BLaER1 (cell line): ENCODE data around the gene LCE1A.

Experiments used
- H3K27ac ChIP-seq: shearing (Covaris generic); formaldehyde crosslinking; 2 replicates; pipeline ENCODE4 v1.8.1; 2022
- H3K27me3 ChIP-seq: shearing (Covaris generic); formaldehyde crosslinking; 2 replicates; pipeline ENCODE4 v1.8.1; 2022
- H3K36me3 ChIP-seq: shearing (Covaris generic); formaldehyde crosslinking; 2 replicates; pipeline ENCODE4 v1.8.1; 2022
- H3K4me1 ChIP-seq: shearing (Covaris generic); formaldehyde crosslinking; 2 replicates; pipeline ENCODE4 v1.8.1; 2022
- H3K4me2 ChIP-seq: shearing (Covaris generic); formaldehyde crosslinking; 2 replicates; pipeline ENCODE4 v1.8.1; 2022
- H3K4me3 ChIP-seq: shearing (Covaris generic); formaldehyde crosslinking; 2 replicates; pipeline ENCODE4 v1.8.1; 2022
- H3K9ac ChIP-seq: shearing (Covaris generic); formaldehyde crosslinking; 2 replicates; pipeline ENCODE4 v1.8.1; 2022
- H3K9me3 ChIP-seq: shearing (Covaris generic); formaldehyde crosslinking; 2 replicates; pipeline ENCODE4 v1.8.1; 2022
- H4K20me1 ChIP-seq: shearing (Covaris generic); formaldehyde crosslinking; 2 replicates; pipeline ENCODE4 v1.8.1; 2022
- Cebpa-rat ChIP-seq: shearing (Covaris generic); IDR thresholded peaks from 2 replicates; pipeline ENCODE4 v1.8.1; 2022

The LCE1A gene

DNA sequence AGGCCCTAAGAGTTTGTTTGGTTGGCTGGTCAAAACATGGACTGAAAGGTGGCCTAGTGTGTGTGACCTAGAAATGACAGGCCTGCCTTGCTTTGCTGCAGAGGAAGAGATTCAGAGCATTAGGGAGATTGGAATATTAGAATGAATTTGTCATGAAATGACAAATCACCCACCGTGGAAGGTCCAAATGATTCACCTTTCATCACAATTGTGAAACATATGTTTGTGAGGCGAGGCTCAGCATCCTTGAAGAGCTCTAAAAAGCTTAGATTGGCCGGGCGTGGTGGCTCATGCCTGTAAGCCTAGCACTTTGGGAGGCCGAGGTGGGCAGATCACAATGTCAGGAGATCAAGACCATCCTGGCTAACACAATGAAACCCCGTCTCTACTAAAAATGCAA, 10.0 kb upstream of the LCE1A start:
- Histone ChIP-seq H3K9me3 (no peaks in the 10 kb centered on the region), H3K27ac (no peak overlapping the region), H4K20me1 (no peaks in the 10 kb centered on the region), H3K27me3 (no peaks in the 10 kb centered on the region), H3K4me2 (no peak overlapping the region), H3K9ac (no peak overlapping the region), H3K36me3 (no peaks in the 10 kb centered on the region), H3K4me3 (no peak overlapping the region), H3K4me1 (peaks cover 7% of the 10 kb centered on the region; the same call in 1 of the 2 replicates)
- no peak for TF ChIP-seq Cebpa-rat

- no peaks in the 10 kb centered on the region for H3K36me3 ChIP-seq
- H3K4me2 ChIP-seq: no peak overlapping the region
- H3K9me3 ChIP-seq: no peaks in the 10 kb centered on the region
- no peak overlapping the region for H3K4me3 ChIP-seq
- no peak for TF ChIP-seq Cebpa-rat
- no peak overlapping the region for H3K9ac ChIP-seq
- peaks cover 7% of the 10 kb centered on the region; the same call in 1 of the 2 replicates for H3K4me1 ChIP-seq
- H3K27ac ChIP-seq: no peak overlapping the region
- no peaks in the 10 kb centered on the region for H4K20me1 ChIP-seq
- H3K27me3 ChIP-seq: no peaks in the 10 kb centered on the region
Measured at GRCh38 chr1:152823294-152823693, 4.0 kb upstream of the LCE1A start.

DNA sequence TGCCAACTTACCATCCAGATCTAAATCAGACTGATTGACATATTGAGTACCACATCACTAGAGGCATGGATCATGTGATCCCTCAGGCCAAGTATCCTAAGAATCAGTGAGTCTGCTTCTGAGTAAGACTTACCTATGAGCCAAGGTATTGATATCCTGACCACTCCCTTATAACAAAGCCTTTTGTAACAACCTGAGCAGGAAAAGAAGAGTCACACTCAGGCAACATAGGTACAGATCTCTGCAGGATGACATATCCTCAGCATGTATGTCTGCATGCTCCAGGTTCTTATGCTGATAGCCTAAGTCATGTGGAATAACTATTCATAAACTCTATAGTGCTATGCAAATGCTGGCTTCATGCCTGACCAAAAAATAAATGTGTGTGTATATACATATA, 2.3 kb upstream of the LCE1A start:
- Histone ChIP-seq H3K9me3 (no peaks in the 10 kb centered on the region), H3K27me3 (no peaks in the 10 kb centered on the region), H3K4me2 (no peak overlapping the region), H3K36me3 (no peaks in the 10 kb centered on the region), H3K9ac (no peak overlapping the region), H4K20me1 (no peaks in the 10 kb centered on the region), H3K4me1 (peaks cover 7% of the 10 kb centered on the region; the same call in 1 of the 2 replicates), H3K4me3 (no peak overlapping the region), H3K27ac (no peak overlapping the region)
- TF ChIP-seq Cebpa-rat: no peak

DNA sequence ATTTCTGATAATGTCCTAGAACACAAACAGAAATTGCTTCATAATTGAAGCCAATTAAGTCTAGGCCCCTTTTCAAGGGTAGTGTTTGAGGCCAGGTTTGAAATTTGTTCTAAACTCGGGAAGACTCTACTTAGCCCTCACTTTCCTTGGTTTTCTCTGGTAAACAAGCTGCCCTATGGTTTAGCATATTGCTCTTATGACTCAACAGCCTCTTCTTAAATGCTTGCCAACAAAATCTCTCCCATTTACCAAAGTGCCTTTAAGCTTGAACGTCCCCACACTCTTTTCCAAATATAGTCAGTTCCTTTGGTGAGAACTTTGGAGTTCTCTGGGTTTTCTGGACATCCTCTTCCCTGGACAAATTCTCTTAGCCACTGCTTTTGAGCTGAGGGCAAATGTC, 9.6 kb downstream of the LCE1A start:
- H3K27me3 ChIP-seq: no peaks in the 10 kb centered on the region
- H3K4me3 ChIP-seq: no peak overlapping the region
- no peaks in the 10 kb centered on the region for H3K9me3 ChIP-seq
- H4K20me1 ChIP-seq: no peaks in the 10 kb centered on the region
- no peak overlapping the region for H3K4me2 ChIP-seq
- no peak overlapping the region for H3K9ac ChIP-seq
- no peaks in the 10 kb centered on the region for H3K4me1 ChIP-seq
- no peak for TF ChIP-seq Cebpa-rat
- H3K36me3 ChIP-seq: no peaks in the 10 kb centered on the region
- H3K27ac ChIP-seq: no peak overlapping the region

DNA sequence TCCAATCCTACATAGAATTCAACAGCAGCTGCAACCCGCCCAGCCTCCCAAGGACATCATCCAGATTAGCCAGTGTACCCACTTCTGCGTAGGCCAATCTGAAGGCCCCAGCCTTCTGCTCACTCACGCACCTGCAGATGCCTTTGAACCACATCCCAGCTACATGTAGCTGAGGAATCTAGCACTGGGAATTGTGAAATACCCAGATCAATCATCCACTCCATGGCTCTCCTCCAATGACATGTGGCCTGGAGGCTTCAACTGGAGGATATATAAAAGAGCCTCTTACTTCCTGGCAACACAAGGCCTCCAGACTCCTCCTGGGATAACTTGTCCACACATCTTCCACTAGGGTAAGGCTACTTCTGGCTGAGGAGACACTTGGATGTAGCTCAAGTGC, 15.3 kb downstream of the LCE1A start, which contains the start of gene LCE6A:
TSS of gene LCE6A (plus strand) at position 301 of the 400 bp plus-strand sequence. CDS start 665 bp downstream, outside the sequence.
- TF ChIP-seq Cebpa-rat: no peak
- Histone ChIP-seq H3K27ac (no peak within 1 kb of the TSS), H3K4me1 (no peaks in the 10 kb centered on the region), H3K9me3 (no peaks in the 10 kb centered on the region), H3K9ac (no peak within 1 kb of the TSS), H3K4me2 (no peak within 1 kb of the TSS), H3K36me3 (no peaks in the 10 kb centered on the region), H3K27me3 (no peaks in the 10 kb centered on the region), H4K20me1 (no peaks in the 10 kb centered on the region), H3K4me3 (no peak within 1 kb of the TSS)

- Histone ChIP-seq H4K20me1 (no peaks in the 10 kb centered on the region), H3K9me3 (no peaks in the 10 kb centered on the region), H3K9ac (no peak overlapping the region), H3K36me3 (no peaks in the 10 kb centered on the region), H3K27me3 (no peaks in the 10 kb centered on the region), H3K27ac (no peak overlapping the region), H3K4me3 (no peak overlapping the region), H3K4me2 (no peak overlapping the region), H3K4me1 (no peaks in the 10 kb centered on the region)
- no peak for TF ChIP-seq Cebpa-rat
Measured at GRCh38 chr1:152855661-152856060, 28.4 kb downstream of the LCE1A start.

DNA sequence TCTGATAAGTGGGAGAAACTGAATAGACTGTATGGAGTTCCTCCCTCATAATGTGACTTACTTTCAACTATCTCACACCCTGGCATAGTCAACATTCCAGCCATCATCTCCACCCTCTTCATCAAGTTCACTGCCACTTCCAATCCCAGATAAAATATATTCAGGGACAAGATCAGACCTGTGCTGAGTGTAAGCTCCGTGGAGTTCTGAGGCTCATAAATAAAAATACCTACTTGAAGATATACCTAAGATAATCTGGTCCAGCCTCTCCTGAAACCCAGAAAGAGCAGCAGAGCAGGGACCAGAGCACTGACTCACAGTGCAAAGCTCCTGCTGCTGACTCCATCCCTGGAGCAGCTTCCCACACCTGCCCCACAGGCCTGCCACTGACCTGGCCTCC, 30.8 kb downstream of the LCE1A start:
- H3K27me3 ChIP-seq: no peaks in the 10 kb centered on the region
- no peak for TF ChIP-seq Cebpa-rat
- no peaks in the 10 kb centered on the region for H3K36me3 ChIP-seq
- H4K20me1 ChIP-seq: no peaks in the 10 kb centered on the region
- no peaks in the 10 kb centered on the region for H3K4me1 ChIP-seq
- no peak overlapping the region for H3K4me2 ChIP-seq
- no peak overlapping the region for H3K4me3 ChIP-seq
- no peak overlapping the region for H3K9ac ChIP-seq
- H3K9me3 ChIP-seq: no peaks in the 10 kb centered on the region
- no peak overlapping the region for H3K27ac ChIP-seq

GRCh38 chr1:152859696-152860095, 32.4 kb downstream of the LCE1A start, which contains the start of gene LCE7A:
TSS of gene LCE7A (plus strand) at chr1:152859996. CDS start at chr1:152860698, 702 bp downstream.
- no peak within 1 kb of the TSS for H3K4me3 ChIP-seq
- H4K20me1 ChIP-seq: no peaks in the 10 kb centered on the region
- no peaks in the 10 kb centered on the region for H3K4me1 ChIP-seq
- H3K36me3 ChIP-seq: no peaks in the 10 kb centered on the region
- H3K27ac ChIP-seq: no peak within 1 kb of the TSS
- no peaks in the 10 kb centered on the region for H3K27me3 ChIP-seq
- no peak within 1 kb of the TSS for H3K9ac ChIP-seq
- no peak within 1 kb of the TSS for H3K4me2 ChIP-seq
- TF ChIP-seq Cebpa-rat: no peak
- no peaks in the 10 kb centered on the region for H3K9me3 ChIP-seq

- no peaks in the 10 kb centered on the region for H3K36me3 ChIP-seq
- H3K4me1 ChIP-seq: no peaks in the 10 kb centered on the region
- no peaks in the 10 kb centered on the region for H4K20me1 ChIP-seq
- no peaks in the 10 kb centered on the region for H3K9me3 ChIP-seq
- TF ChIP-seq Cebpa-rat: no peak
- H3K27ac ChIP-seq: no peak overlapping the region
- H3K27me3 ChIP-seq: no peaks in the 10 kb centered on the region
- no peak overlapping the region for H3K4me3 ChIP-seq
- no peak overlapping the region for H3K4me2 ChIP-seq
- H3K9ac ChIP-seq: no peak overlapping the region
Measured at GRCh38 chr1:152860129-152860528, 32.9 kb downstream of the LCE1A start.

GRCh38 chr1:152861374-152861773, 34.1 kb downstream of the LCE1A start:
- Histone ChIP-seq H3K9ac (no peak overlapping the region), H4K20me1 (no peaks in the 10 kb centered on the region), H3K4me3 (no peak overlapping the region), H3K4me2 (no peak overlapping the region), H3K9me3 (no peaks in the 10 kb centered on the region), H3K4me1 (no peaks in the 10 kb centered on the region), H3K27ac (no peak overlapping the region), H3K36me3 (no peaks in the 10 kb centered on the region), H3K27me3 (no peaks in the 10 kb centered on the region)
- no peak for TF ChIP-seq Cebpa-rat

DNA sequence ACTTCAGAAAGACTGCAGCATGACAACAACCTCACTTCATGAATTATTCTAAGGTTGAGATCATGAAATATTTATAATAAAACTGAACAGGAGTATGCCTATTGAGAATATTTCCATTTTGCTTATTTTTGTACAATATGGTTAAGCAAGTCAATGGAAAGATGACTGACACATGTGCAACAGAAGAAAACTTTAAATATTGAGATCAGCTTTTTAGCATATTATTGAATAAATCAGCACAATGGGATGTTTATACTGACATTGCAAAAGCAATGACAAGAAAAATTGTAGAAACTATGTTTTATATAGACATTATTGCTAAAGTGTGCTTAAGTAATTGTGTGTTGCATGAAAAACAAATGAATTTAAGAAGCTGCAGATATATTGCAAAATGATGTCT, 37.2 kb downstream of the LCE1A start:
- no peaks in the 10 kb centered on the region for H3K9me3 ChIP-seq
- no peaks in the 10 kb centered on the region for H3K36me3 ChIP-seq
- no peaks in the 10 kb centered on the region for H4K20me1 ChIP-seq
- no peak for TF ChIP-seq Cebpa-rat
- no peaks in the 10 kb centered on the region for H3K27me3 ChIP-seq
- H3K4me2 ChIP-seq: no peak overlapping the region
- H3K4me3 ChIP-seq: no peak overlapping the region
- H3K27ac ChIP-seq: no peak overlapping the region
- H3K4me1 ChIP-seq: no peaks in the 10 kb centered on the region
- no peak overlapping the region for H3K9ac ChIP-seq
